H1 (cell line): ENCODE data around the gene RPL22L1. TPM values are rescaled to one million over a fixed set of nuclear protein-coding genes. Genes with fewer than 3 reads are reported as not detected.

Experiments
- BRCA1 ChIP-seq: IDR thresholded peaks from 2 replicates; pipeline ENCODE4 v1.6.1; 2012; ENCODE audit warnings: low read depth, low read length, improper control_type of control experiment
- CTBP2 ChIP-seq: IDR thresholded peaks from 2 replicates; pipeline ENCODE4 v1.7.0; 2011; ENCODE audit warnings: borderline replicate concordance, mild to moderate bottlenecking, moderate library complexity, mixed read lengths, low read length; ENCODE audit not compliant: insufficient read depth, insufficient read length
- PHF8 ChIP-seq: fragments of 200-600 bp; sonication (generic); conservative IDR thresholded peaks from 2 replicates; pipeline ENCODE4 v1.7.1; 2012; ENCODE audit warnings: low read depth, mild to moderate bottlenecking, inconsistent platforms, low read length, moderate library complexity
- POLR2A ChIP-seq, 2 experiments: IDR thresholded peaks; 1 replicate in 1 of 2; 2 replicates in 1 of 2; pipeline ENCODE4 v1.6.1; 2011; ENCODE audit warnings: low read depth in 2 of 2, low read length in 2 of 2, mild to moderate bottlenecking in 2 of 2; ENCODE audit errors: control extremely low read depth in 1 of 2
- SIN3A ChIP-seq, 2 experiments: IDR thresholded peaks in 1 of 2; conservative IDR thresholded peaks in 1 of 2; 2 replicates each; pipeline ENCODE4 v1.6.1; 2011 to 2012; ENCODE audit warnings: low read length in 2 of 2, improper control_type of control experiment in 1 of 2, low read depth in 1 of 2, mild to moderate bottlenecking in 1 of 2
- TAF7 ChIP-seq: optimal IDR thresholded peaks from 2 replicates; pipeline ENCODE3; 2011; ENCODE audit warnings: low read depth, mild to moderate bottlenecking, inconsistent platforms, low read length, moderate library complexity, borderline replicate concordance
- YY1 ChIP-seq: IDR thresholded peaks from 2 replicates; pipeline ENCODE4 v1.6.1; 2011; ENCODE audit warnings: low read depth, mild to moderate bottlenecking, low read length
- polyA plus RNA-seq, 7 experiments: library from polyadenylated mRNA; depleted of rRNA in 3 of 7; stranded (reverse) in 5 of 7; unstranded in 2 of 7; fragments of >200 nt in 5 of 7; fragments of 200-250 nt in 2 of 7; gene quantifications; 1 replicate in 5 of 7; 2 replicates in 1 of 7; 4 replicates in 1 of 7; pipeline versions ENCODE4 v1.2.1 to v1.2.3, GENCODE V29; 2011 to 2013; ENCODE audit warnings: missing spikeins in 2 of 7, mixed read lengths in 2 of 7
- total RNA-seq: library from RNA; stranded (reverse); fragmentation: NEBNext Ultra II Directional; extraction: Animal tissue kit (Norgen Biotek cat#: 25700); gene quantifications from 2 replicates; pipeline ENCODE4 v1.2.1, GENCODE V29; 2021

RPL22L1 gene
- total and polyA plus RNA-seq, 2 of the 8 experiments (the other 6 are each of a cell fraction or from before 2014, with no cell fraction given) = 99.9 to 280 TPM

GRCh38 chr3:170865209-170866094, 4.5 kb downstream of the RPL22L1 start (continued):
- no peak for TF ChIP-seq PHF8
- TF ChIP-seq BRCA1 = no peak
- TF ChIP-seq POLR2A (IDR thresholded peaks at IDR 0.05; ENCODE audit: control extremely low read depth in 1 of 2, low read depth in 2 of 2, low read length in 2 of 2) = peak; percentile 42 to 87
- no peak for TF ChIP-seq SIN3A (conservative IDR thresholded peaks at IDR 0.05 in 1 of 2, IDR thresholded peaks at IDR 0.05 in 1 of 2; ENCODE audit: low read depth in 1 of 2, low read length in 2 of 2)
- TF ChIP-seq YY1 = no peak
- TF ChIP-seq CTBP2 = no peak
- TF ChIP-seq TAF7 = no peak
